Endodermal cell (in vitro differentiated cells): Measurements from ENCODE around the gene PRPSAP2. TPM values are rescaled to one million over a fixed set of nuclear protein-coding genes. Genes with fewer than 3 reads are reported as not detected.
"Not testable (repeated sequence)": the region's sequence is repeated elsewhere in the genome, so short reads cannot be mapped to it uniquely, and the experiment has no call there.

Source experiments
- DNase-seq: peaks from one replicate; pipeline ENCODE4 v3.0.0-alpha.2; 2017
- H3K27ac ChIP-seq: 2 replicates; pipeline ENCODE4 v1.5.1; 2013; ENCODE audit warnings: mild to moderate bottlenecking, low read depth, low read length, moderate library complexity
- H3K27me3 ChIP-seq: 2 replicates; pipeline ENCODE4 v1.6.1; 2013; ENCODE audit warnings: mild to moderate bottlenecking, low read length, moderate library complexity; ENCODE audit not compliant: insufficient read depth, control insufficient read depth, poor library complexity, severe bottlenecking
- H3K36me3 ChIP-seq: 2 replicates; pipeline ENCODE4 v1.7.0; 2013; ENCODE audit warnings: mild to moderate bottlenecking, low read length, moderate library complexity; ENCODE audit not compliant: control insufficient read depth, insufficient read depth
- H3K4me1 ChIP-seq: one replicate; pipeline ENCODE4 v1.7.0; 2013; ENCODE audit warnings: low read length; ENCODE audit not compliant: control insufficient read depth, insufficient read depth
- H3K4me3 ChIP-seq: 2 replicates; pipeline ENCODE4 v1.5.1; 2013; ENCODE audit warnings: mild to moderate bottlenecking, low read length, moderate library complexity
- H3K9ac ChIP-seq: 2 replicates; pipeline ENCODE4 v1.6.1; 2013; ENCODE audit warnings: mild to moderate bottlenecking, low read length, moderate library complexity; ENCODE audit not compliant: poor library complexity, severe bottlenecking; ENCODE audit errors: extremely low read depth
- H3K9me3 ChIP-seq: 2 replicates; pipeline ENCODE4 v1.6.1; 2013; ENCODE audit warnings: mild to moderate bottlenecking, low read length, moderate library complexity; ENCODE audit not compliant: control insufficient read depth
- H3K27ac Mint-ChIP-seq: 2 replicates; pipeline ENCODE4 v1.8.0; 2020; ENCODE audit warnings: mixed read lengths
- H3K27me3 Mint-ChIP-seq: 2 replicates; pipeline ENCODE4 v1.8.0; 2021; ENCODE audit warnings: mild to moderate bottlenecking, mixed read lengths; ENCODE audit not compliant: insufficient read depth
- H3K36me3 Mint-ChIP-seq: 2 replicates; pipeline ENCODE4 v1.8.0; 2020; ENCODE audit warnings: low read depth, mixed read lengths
- H3K4me1 Mint-ChIP-seq: 2 replicates; pipeline ENCODE4 v1.8.0; 2020; ENCODE audit warnings: mixed read lengths
- H3K4me3 Mint-ChIP-seq: 2 replicates; pipeline ENCODE4 v1.8.0; 2020; ENCODE audit warnings: mild to moderate bottlenecking, moderate library complexity, mixed read lengths
- H3K9me3 Mint-ChIP-seq: 2 replicates; pipeline ENCODE4 v1.8.0; 2020; ENCODE audit warnings: mild to moderate bottlenecking, mixed read lengths
- WGBS, 2 experiments: methylation state at CpG; one replicate each; pipeline versions ENCODE4 v1.1.5 to v1.1.7; 2013; ENCODE audit warnings: missing lambda C conversion rate in 2 of 2, mixed read lengths in 1 of 2; ENCODE audit not compliant: insufficient coverage in 1 of 2, insufficient read length in 1 of 2; 5-methylcytosine and 5-hydroxymethylcytosine counted together
- long read RNA-seq, 4 experiments: library from polyadenylated mRNA in 2 of 4; library from RNA in 1 of 4; library from capped mRNA in 1 of 4; stranded (forward) in 3 of 4; unstranded in 1 of 4; transcript quantifications; one replicate each; pipeline ENCODE4 v2.0.0, GENCODE V29; 2020 to 2021; ENCODE audit warnings: inconsistent platforms in 1 of 4
- polyA plus RNA-seq, 2 experiments: library from polyadenylated mRNA; stranded (reverse); fragments of 50-300 nt; gene quantifications; one replicate each; pipeline ENCODE4 v1.2.3, GENCODE V29; 2013
- total RNA-seq, 2 donors: library from RNA; stranded (reverse); fragmentation: NEBNext Ultra II Directional in 1 of 2; extraction: Animal tissue kit (Norgen Biotek cat#: 25700) in 1 of 2; gene quantifications; 2 replicates in 1 of 2; 3 replicates in 1 of 2; pipeline ENCODE4 v1.2.1, GENCODE V29; 2021
- TF ChIP-seq, protein P1 (sequence below): fragments of 200-600 bp; sonication (generic); conservative IDR thresholded peaks from 2 replicates; pipeline ENCODE4 v1.5.0; 2021; ENCODE audit warnings: antibody characterized with exemption, mild to moderate bottlenecking

PRPSAP2 gene, protein sequence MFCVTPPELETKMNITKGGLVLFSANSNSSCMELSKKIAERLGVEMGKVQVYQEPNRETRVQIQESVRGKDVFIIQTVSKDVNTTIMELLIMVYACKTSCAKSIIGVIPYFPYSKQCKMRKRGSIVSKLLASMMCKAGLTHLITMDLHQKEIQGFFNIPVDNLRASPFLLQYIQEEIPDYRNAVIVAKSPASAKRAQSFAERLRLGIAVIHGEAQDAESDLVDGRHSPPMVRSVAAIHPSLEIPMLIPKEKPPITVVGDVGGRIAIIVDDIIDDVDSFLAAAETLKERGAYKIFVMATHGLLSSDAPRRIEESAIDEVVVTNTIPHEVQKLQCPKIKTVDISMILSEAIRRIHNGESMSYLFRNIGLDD
- total RNA-seq: 10 to 100 TPM; 51.3 to 57.6 TPM
- polyA plus RNA-seq (2013, experiment 1 of 2): 57.2 TPM
- 51.0 TPM for polyA plus RNA-seq (2013, experiment 2 of 2)
- long read RNA-seq, experiment 1, transcript PRPSAP2-201 (12 exons, 1,910 nt): major isoform, 6 of 26 reads
- long read RNA-seq, experiment 1, partial matches to known transcripts: 8 of 26 reads
- long read RNA-seq, experiment 1, other reads (novel, unspliced or antisense): 11 of 26 reads
- long read RNA-seq, experiment 2, transcript PRPSAP2-201 (12 exons, 1,910 nt): major isoform, 15 of 64 reads
- long read RNA-seq, experiment 2, transcript PRPSAP2-216 (10 exons, 1,872 nt): minor isoform, 6 of 64 reads
- long read RNA-seq, experiment 2, partial matches to known transcripts: 6 of 64 reads
- long read RNA-seq, experiment 2, other reads (novel, unspliced or antisense): 37 of 64 reads
- long read RNA-seq, experiment 3, transcript PRPSAP2-201 (12 exons, 1,910 nt): major isoform, 108 of 276 reads
- long read RNA-seq, experiment 3, transcript PRPSAP2-216 (10 exons, 1,872 nt): minor isoform, 14 of 276 reads
- long read RNA-seq, experiment 3, partial matches to known transcripts: 5 of 276 reads
- long read RNA-seq, experiment 3, other reads (novel, unspliced or antisense): 149 of 276 reads
- long read RNA-seq, experiment 4, transcript PRPSAP2-216 (10 exons, 1,872 nt): minor isoform, 9 of 153 reads
- long read RNA-seq, experiment 4, transcript PRPSAP2-201 (12 exons, 1,910 nt): major isoform, 35 of 153 reads
- long read RNA-seq, experiment 4, partial matches to known transcripts: 59 of 153 reads
- long read RNA-seq, experiment 4, other reads (novel, unspliced or antisense): 49 of 153 reads

DNA sequence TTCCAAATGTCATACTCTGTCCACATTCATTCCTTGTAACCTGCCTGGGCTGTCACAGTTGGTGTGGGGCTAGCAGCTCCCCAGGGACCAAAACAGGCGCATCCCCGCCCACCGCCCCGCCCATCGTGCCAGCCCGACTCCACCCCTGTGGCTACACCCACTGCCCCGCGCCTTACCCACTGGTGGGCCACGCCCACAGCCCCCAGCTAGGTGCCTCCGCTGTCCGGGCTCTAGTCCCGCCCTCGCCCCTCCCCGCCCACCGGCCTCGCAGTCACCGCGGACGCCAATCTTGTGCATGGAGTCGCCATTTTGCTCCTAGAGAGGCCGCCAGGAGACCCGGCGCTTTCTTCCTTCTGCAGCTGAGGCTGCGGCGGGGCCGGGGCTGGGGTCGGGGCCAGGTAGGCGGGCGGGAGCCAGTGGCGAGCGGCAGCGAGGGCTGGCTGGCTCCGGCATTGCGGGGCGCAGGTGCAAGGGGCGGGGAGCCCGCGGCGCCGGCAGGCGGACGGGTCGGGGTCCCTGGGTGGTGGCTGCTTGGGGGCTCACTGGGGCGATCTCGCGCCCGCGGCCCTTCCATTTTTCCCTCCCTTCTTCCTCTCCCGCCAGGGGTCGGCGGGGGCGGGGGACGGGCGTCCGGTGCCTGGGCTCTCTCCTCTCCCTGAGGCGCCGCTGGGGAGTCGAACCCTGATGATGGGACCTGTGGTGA, at the start of gene PRPSAP2:
PRPSAP2 (plus strand) TSS at position 268 of the 703 bp plus-strand sequence. CDS start 7,703 bp downstream, outside the sequence.
- 0 to 2% methylated on average over 9 to 58 of the region's 58 CpGs for WGBS, 2 experiments

DNA sequence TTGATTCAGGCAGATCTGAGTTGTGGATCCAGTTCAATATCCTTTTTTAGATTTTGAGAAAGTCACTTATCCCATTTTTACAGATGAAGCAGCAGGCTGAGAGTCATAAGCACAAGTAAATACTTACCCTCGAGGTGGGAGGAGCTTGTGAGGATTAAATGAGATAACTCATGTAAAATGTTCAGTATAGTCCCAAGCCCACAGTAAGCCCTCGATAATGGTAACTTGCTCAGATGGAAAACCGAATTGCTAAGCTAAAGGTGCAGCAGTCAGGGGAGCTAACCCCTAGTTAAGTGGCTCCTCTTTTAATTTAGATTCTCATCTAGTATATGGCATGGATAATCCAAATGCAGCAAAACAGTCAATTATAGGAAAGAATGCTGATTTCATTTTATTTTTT, 42.0 kb upstream of the PRPSAP2 start:
- H3K4me1 ChIP-seq, H3K9ac ChIP-seq, DNase-seq, H3K27ac ChIP-seq, H3K27me3 Mint-ChIP-seq, H3K36me3 ChIP-seq, H3K27me3 ChIP-seq, H3K4me1 Mint-ChIP-seq, H3K4me3 ChIP-seq, H3K36me3 Mint-ChIP-seq, H3K4me3 Mint-ChIP-seq, H3K9me3 ChIP-seq, H3K9me3 Mint-ChIP-seq: not testable (repeated sequence)
- 79 to 100% methylated on average over 1 to 3 of the region's 3 CpGs for WGBS, 2 experiments
- peak overlapping the region; percentile 90 for H3K27ac Mint-ChIP-seq

More for the DNA sequence above, at the start of gene PRPSAP2:
- H3K27me3 Mint-ChIP-seq: no peaks in the 10 kb centered on the region
- Histone ChIP-seq H3K9ac (peak within 1 kb of the TSS; percentile 83), H3K4me1 (no peaks in the 10 kb centered on the region), H3K36me3 (peaks cover 9% of the 10 kb centered on the region), H3K9me3 (no peaks in the 10 kb centered on the region), H3K27me3 (no peaks in the 10 kb centered on the region), H3K27ac (peak within 1 kb of the TSS; percentile 90), H3K4me3 (peak within 1 kb of the TSS; percentile 88)
- H3K36me3 Mint-ChIP-seq: peaks cover 5% of the 10 kb centered on the region
- H3K27ac Mint-ChIP-seq: peak within 1 kb of the TSS; percentile 80
- H3K4me1 Mint-ChIP-seq: peaks cover 9% of the 10 kb centered on the region
- H3K4me3 Mint-ChIP-seq: peak within 1 kb of the TSS; percentile 81
- DNase-seq: peak; percentile 100
- TF ChIP-seq, protein P1, sequence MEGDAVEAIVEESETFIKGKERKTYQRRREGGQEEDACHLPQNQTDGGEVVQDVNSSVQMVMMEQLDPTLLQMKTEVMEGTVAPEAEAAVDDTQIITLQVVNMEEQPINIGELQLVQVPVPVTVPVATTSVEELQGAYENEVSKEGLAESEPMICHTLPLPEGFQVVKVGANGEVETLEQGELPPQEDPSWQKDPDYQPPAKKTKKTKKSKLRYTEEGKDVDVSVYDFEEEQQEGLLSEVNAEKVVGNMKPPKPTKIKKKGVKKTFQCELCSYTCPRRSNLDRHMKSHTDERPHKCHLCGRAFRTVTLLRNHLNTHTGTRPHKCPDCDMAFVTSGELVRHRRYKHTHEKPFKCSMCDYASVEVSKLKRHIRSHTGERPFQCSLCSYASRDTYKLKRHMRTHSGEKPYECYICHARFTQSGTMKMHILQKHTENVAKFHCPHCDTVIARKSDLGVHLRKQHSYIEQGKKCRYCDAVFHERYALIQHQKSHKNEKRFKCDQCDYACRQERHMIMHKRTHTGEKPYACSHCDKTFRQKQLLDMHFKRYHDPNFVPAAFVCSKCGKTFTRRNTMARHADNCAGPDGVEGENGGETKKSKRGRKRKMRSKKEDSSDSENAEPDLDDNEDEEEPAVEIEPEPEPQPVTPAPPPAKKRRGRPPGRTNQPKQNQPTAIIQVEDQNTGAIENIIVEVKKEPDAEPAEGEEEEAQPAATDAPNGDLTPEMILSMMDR: peak; percentile 19
- no peaks in the 10 kb centered on the region for H3K9me3 Mint-ChIP-seq

DNA sequence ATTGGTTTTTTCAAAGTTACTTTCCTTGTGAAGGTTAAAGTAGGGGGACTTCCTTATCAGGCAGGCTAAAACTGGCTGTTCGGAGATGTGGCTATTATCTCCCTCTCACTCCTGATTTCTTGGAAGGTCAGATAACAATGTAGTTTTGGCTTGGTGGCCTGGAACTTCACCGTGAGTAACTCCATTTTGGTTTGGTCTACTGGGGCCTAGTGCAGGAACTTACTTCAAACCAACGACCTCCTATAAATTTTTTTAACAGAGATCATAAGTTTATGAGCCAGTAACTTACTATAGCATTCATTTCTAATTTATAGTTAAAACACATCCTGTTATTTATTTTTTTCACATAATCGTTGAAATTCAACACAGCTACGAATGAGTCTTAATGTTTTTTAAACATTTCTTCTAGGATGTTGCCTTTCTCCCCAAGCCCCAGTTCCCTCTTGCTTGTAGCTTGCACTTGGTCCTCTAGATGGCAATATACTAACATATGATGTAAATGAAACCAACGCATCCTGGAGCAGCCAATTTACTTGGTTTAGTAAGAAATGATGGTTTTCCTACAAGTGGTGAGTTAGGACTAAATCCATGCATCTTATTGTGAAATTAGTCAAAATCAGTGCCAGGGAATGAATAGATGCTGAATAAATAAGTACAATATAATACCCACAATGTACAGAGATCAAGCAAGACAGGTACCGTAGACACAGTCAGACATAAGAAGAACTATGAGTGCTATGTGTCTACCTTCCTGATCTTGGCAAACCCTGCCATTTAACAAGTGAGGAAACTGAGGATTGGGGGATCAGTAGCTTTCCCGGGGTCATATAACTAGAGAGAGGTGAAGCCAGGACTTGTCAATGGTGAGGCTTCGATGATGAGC, 41.2 kb upstream of the PRPSAP2 start:
- not testable (repeated sequence) for H3K27me3 Mint-ChIP-seq, H3K4me1 ChIP-seq, H3K9ac ChIP-seq, H3K27ac ChIP-seq, H3K27me3 ChIP-seq, H3K4me3 ChIP-seq, H3K4me1 Mint-ChIP-seq, H3K9me3 ChIP-seq, H3K9me3 Mint-ChIP-seq, H3K36me3 ChIP-seq, H3K36me3 Mint-ChIP-seq, H3K4me3 Mint-ChIP-seq
- DNase-seq: peak; percentile 79
- WGBS, 2 experiments: 42 to 60% methylated on average over 3 to 6 of the region's 9 CpGs
- H3K27ac Mint-ChIP-seq: peak overlapping the region; percentile 90
- TF ChIP-seq, protein P1: peak; percentile 82

DNA sequence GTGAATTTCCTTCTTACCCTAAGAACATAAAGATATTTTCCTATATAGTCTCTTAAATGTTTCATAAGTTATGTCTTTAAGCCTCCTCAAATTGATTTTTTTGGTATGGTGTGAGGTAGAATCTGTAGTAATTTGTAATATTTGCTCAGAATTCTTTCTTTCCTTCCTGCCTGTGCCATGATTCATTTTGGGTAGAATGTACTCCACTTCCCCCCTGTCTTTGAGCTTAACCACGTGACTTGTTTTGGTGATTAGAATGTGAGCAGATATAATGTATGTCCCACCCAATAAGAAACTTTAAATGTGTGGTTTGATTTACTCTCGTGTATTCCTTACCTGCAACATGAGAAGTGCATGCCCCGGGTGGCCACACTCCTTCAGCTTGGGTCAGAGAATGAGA, 36.5 kb upstream of the PRPSAP2 start:
- H3K27ac ChIP-seq, H3K9me3 ChIP-seq, H3K4me1 ChIP-seq, H3K36me3 Mint-ChIP-seq, H3K9ac ChIP-seq, H3K36me3 ChIP-seq, H3K9me3 Mint-ChIP-seq, H3K27me3 Mint-ChIP-seq, H3K4me3 ChIP-seq, H3K4me3 Mint-ChIP-seq, H3K27me3 ChIP-seq, DNase-seq, H3K4me1 Mint-ChIP-seq, H3K27ac Mint-ChIP-seq: not testable (repeated sequence)
- no CpG with 5 or more reads among the region's 3 CpGs for WGBS, 2 experiments
